Measurements from ENCODE around the gene TXLNB. TPM values are rescaled to one million over a fixed set of nuclear protein-coding genes. Genes with fewer than 3 reads are reported as not detected.

TXLNB gene
- total RNA-seq, 1 experiment from 2014 or later = not detected

GRCh38 chr6:139336488-139336887 is 44.7 kb upstream of the TXLNB start:
- in situ Hi-C loops (cut with HindIII; ENCODE audit: low pct_unique_long_range_greater_than_20kb, low sequenced_read_pairs) = no loop called here
- CTCF ChIA-PET = no interaction called here

GRCh38 chr6:139335447-139336210 is 43.8 kb upstream of the TXLNB start:
- intact Hi-C loops (cut with micrococcal nuclease; ENCODE audit: unreplicated experiment) = no loop called here

More at GRCh38 chr6:139336488-139336887, 44.7 kb upstream of the TXLNB start:
- no peaks in the 10 kb centered on the region for H3K27me3 ChIP-seq (ENCODE audit: control insufficient read depth, insufficient read depth, low read length)
- H3K4me3 ChIP-seq (ENCODE audit: low read depth in 2 of 2, low read length in 2 of 2) = no peak overlapping the region
- no peak for TF ChIP-seq POLR2AphosphoS5 (IDR thresholded peaks at IDR 0.05; ENCODE audit: low read depth, low read length)
- no peak for TF ChIP-seq CTCF (IDR thresholded peaks at IDR 0.05)
- no peak for TF ChIP-seq SIN3A (IDR thresholded peaks at IDR 0.05; ENCODE audit: borderline replicate concordance, insufficient read depth, low read depth, low read length)
- TF ChIP-seq REST (IDR thresholded peaks at IDR 0.05; ENCODE audit: insufficient read depth in 1 of 2, low read depth in 2 of 2, low read length in 1 of 2) = no peak
- H3K27ac ChIP-seq (ENCODE audit: low read length) = no peak overlapping the region
- H3K9me3 ChIP-seq (ENCODE audit: control insufficient read depth, insufficient read depth, low read depth, low read length) = no peaks in the 10 kb centered on the region
- H3K36me3 ChIP-seq (ENCODE audit: control insufficient read depth, insufficient read depth, low read length) = no peaks in the 10 kb centered on the region
- no peak for DNase-seq (ENCODE audit: low read depth, low spot score)
- intact Hi-C loops (cut with micrococcal nuclease; ENCODE audit: unreplicated experiment) = no loop called here
- POLR2A ChIA-PET = interaction anchor here (0.5 kb wide), 1 partner anchor 93 kb away, joined by 4 read pairs; no protein-coding TSS in a partner anchor
- ATAC-seq = no peak
- BruUV-seq (replicated peaks) = no TSS peak
- H3K4me1 ChIP-seq (ENCODE audit: control insufficient read depth, insufficient read depth, low read length) = no peaks in the 10 kb centered on the region

More at GRCh38 chr6:139335447-139336210, 43.8 kb upstream of the TXLNB start:
- Histone ChIP-seq H3K4me3 (ENCODE audit: low read depth in 2 of 2, low read length in 2 of 2) (no peak overlapping the region), H3K9me3 (ENCODE audit: control insufficient read depth, insufficient read depth, low read depth, low read length) (no peaks in the 10 kb centered on the region), H3K4me1 (ENCODE audit: control insufficient read depth, insufficient read depth, low read length) (no peaks in the 10 kb centered on the region), H3K27ac (ENCODE audit: low read length) (no peak overlapping the region), H3K36me3 (ENCODE audit: control insufficient read depth, insufficient read depth, low read length) (no peaks in the 10 kb centered on the region), H3K27me3 (ENCODE audit: control insufficient read depth, insufficient read depth, low read length) (no peaks in the 10 kb centered on the region; the same call in 1 of the 2 replicates)
- in situ Hi-C loops (cut with HindIII; ENCODE audit: low pct_unique_long_range_greater_than_20kb, low sequenced_read_pairs) = no loop called here
- DNase-seq (ENCODE audit: low read depth, low spot score) = no peak
- ChIA-PET CTCF (interaction anchor here (0.6 to 0.7 kb wide), 2 partner anchors 247 to 579 kb away, joined by 3 read pairs; no protein-coding TSS in a partner anchor), POLR2A (no interaction called here)
- no peak for TF ChIP-seq CTCF (IDR thresholded peaks at IDR 0.05)
- TF ChIP-seq TCF7L2 (IDR thresholded peaks at IDR 0.05; ENCODE audit: low read depth, low read length) = no peak
- no peak for TF ChIP-seq REST (IDR thresholded peaks at IDR 0.05; ENCODE audit: insufficient read depth in 1 of 2, low read depth in 2 of 2, low read length in 1 of 2)
- no peak for TF ChIP-seq SIN3A (IDR thresholded peaks at IDR 0.05; ENCODE audit: borderline replicate concordance, insufficient read depth, low read depth, low read length)
- TF ChIP-seq POLR2AphosphoS5 (IDR thresholded peaks at IDR 0.05; ENCODE audit: low read depth, low read length) = no peak
- no TSS peak for BruUV-seq (replicated peaks)
- no peak for ATAC-seq
